ENCODE data around the gene WDTC1. TPM values are rescaled to one million over a fixed set of nuclear protein-coding genes. Genes with fewer than 3 reads are reported as not detected.
"Not testable (repeated sequence)": the region's sequence is repeated elsewhere in the genome, so short reads cannot be mapped to it uniquely, and the experiment has no call there.

The WDTC1 gene
- total RNA-seq, 1 donor from 2014 or later: 36.0 TPM

- TF ChIP-seq CTCF (IDR thresholded peaks at IDR 0.05; ENCODE audit: unreplicated experiment): no peak
- Mint-ChIP-seq H3K27ac (ENCODE audit: unreplicated experiment) (no peak overlapping the region), H3K27me3 (ENCODE audit: unreplicated experiment) (peaks cover 6% of the 10 kb centered on the region), H3K9me3 (ENCODE audit: unreplicated experiment) (no peaks in the 10 kb centered on the region), H3K4me1 (ENCODE audit: unreplicated experiment) (no peaks in the 10 kb centered on the region), H3K4me3 (ENCODE audit: unreplicated experiment) (no peak overlapping the region), H3K36me3 (ENCODE audit: low read depth, unreplicated experiment) (no peaks in the 10 kb centered on the region)
- no peak for DNase-seq (ENCODE audit: low spot score)
Observed at GRCh38 chr1:27203946-27204345, 30.5 kb upstream of the WDTC1 start.

- H3K4me1 Mint-ChIP-seq (ENCODE audit: unreplicated experiment); H3K27me3 Mint-ChIP-seq (ENCODE audit: unreplicated experiment); DNase-seq (ENCODE audit: low spot score); H3K27ac Mint-ChIP-seq (ENCODE audit: unreplicated experiment); H3K36me3 Mint-ChIP-seq (ENCODE audit: low read depth, unreplicated experiment); H3K9me3 Mint-ChIP-seq (ENCODE audit: unreplicated experiment); H3K4me3 Mint-ChIP-seq (ENCODE audit: unreplicated experiment): not testable (repeated sequence)
Observed at GRCh38 chr1:27207238-27207637, 27.2 kb upstream of the WDTC1 start.

GRCh38 chr1:27208143-27208850, 26.1 kb upstream of the WDTC1 start:
- not testable (repeated sequence) for H3K36me3 Mint-ChIP-seq (ENCODE audit: low read depth, unreplicated experiment); H3K27ac Mint-ChIP-seq (ENCODE audit: unreplicated experiment); H3K4me3 Mint-ChIP-seq (ENCODE audit: unreplicated experiment); H3K4me1 Mint-ChIP-seq (ENCODE audit: unreplicated experiment); H3K27me3 Mint-ChIP-seq (ENCODE audit: unreplicated experiment); H3K9me3 Mint-ChIP-seq (ENCODE audit: unreplicated experiment); DNase-seq (ENCODE audit: low spot score)

GRCh38 chr1:27216466-27216865, 18.0 kb upstream of the WDTC1 start:
- Mint-ChIP-seq H3K36me3 (ENCODE audit: low read depth, unreplicated experiment) (no peaks in the 10 kb centered on the region), H3K9me3 (ENCODE audit: unreplicated experiment) (no peaks in the 10 kb centered on the region), H3K4me3 (ENCODE audit: unreplicated experiment) (no peak overlapping the region), H3K27me3 (ENCODE audit: unreplicated experiment) (peaks cover 3% of the 10 kb centered on the region), H3K27ac (ENCODE audit: unreplicated experiment) (no peak overlapping the region), H3K4me1 (ENCODE audit: unreplicated experiment) (no peaks in the 10 kb centered on the region)
- TF ChIP-seq CTCF (IDR thresholded peaks at IDR 0.05; ENCODE audit: unreplicated experiment): no peak
- DNase-seq (ENCODE audit: low spot score): no peak

- H3K9me3 Mint-ChIP-seq (ENCODE audit: unreplicated experiment): no peaks in the 10 kb centered on the region
- no peak overlapping the region for H3K27ac Mint-ChIP-seq (ENCODE audit: unreplicated experiment)
- no peak for TF ChIP-seq CTCF (IDR thresholded peaks at IDR 0.05; ENCODE audit: unreplicated experiment)
Observed at GRCh38 chr1:27217401-27217800, 17.0 kb upstream of the WDTC1 start.

GRCh38 chr1:27218736-27219135, 15.7 kb upstream of the WDTC1 start:
- Mint-ChIP-seq H3K4me1 (ENCODE audit: unreplicated experiment) (no peaks in the 10 kb centered on the region), H3K27ac (ENCODE audit: unreplicated experiment) (no peak overlapping the region), H3K9me3 (ENCODE audit: unreplicated experiment) (no peaks in the 10 kb centered on the region), H3K4me3 (ENCODE audit: unreplicated experiment) (no peak overlapping the region), H3K27me3 (ENCODE audit: unreplicated experiment) (no peaks in the 10 kb centered on the region), H3K36me3 (ENCODE audit: low read depth, unreplicated experiment) (no peaks in the 10 kb centered on the region)
- TF ChIP-seq CTCF (IDR thresholded peaks at IDR 0.05; ENCODE audit: unreplicated experiment): no peak
- DNase-seq (ENCODE audit: low spot score): no peak

More at GRCh38 chr1:27217401-27217800, 17.0 kb upstream of the WDTC1 start:
- H3K36me3 Mint-ChIP-seq (ENCODE audit: low read depth, unreplicated experiment): no peaks in the 10 kb centered on the region
- H3K4me3 Mint-ChIP-seq (ENCODE audit: unreplicated experiment): no peak overlapping the region
- no peaks in the 10 kb centered on the region for H3K4me1 Mint-ChIP-seq (ENCODE audit: unreplicated experiment)
- H3K27me3 Mint-ChIP-seq (ENCODE audit: unreplicated experiment): no peaks in the 10 kb centered on the region
- no peak for DNase-seq (ENCODE audit: low spot score)
